Measurements from ENCODE around the gene NOL6. TPM values are rescaled to one million over a fixed set of nuclear protein-coding genes. Genes with fewer than 3 reads are reported as not detected.

Gene NOL6
- polyA plus RNA-seq, 1 experiment: 39.4 TPM

DNA sequence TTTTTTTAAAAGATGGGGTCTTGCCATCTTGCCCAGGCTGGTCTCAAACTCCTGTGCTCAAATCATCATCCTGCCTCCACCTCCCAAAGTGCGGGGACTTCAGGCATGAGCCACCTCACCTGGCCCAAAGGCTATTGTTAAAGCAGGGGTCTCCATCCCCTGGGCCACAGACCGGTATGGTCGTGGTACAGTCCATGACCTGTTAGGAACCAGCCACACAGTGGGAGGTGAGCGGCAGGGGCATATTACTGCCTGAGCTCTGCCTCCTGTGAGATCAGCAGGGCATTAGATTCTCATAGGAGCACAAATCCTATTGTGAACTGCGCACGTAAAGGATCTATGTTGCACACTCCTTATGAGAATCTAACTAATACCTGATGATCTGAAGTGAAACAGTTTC, 7.3 kb upstream of the NOL6 start:
- no peaks in the 10 kb centered on the region for H3K27me3 ChIP-seq (ENCODE audit: control insufficient read depth, insufficient read depth, low read length)
- H3K4me3 ChIP-seq (ENCODE audit: low read depth, low read length): no peak overlapping the region
- no peaks in the 10 kb centered on the region for H3K36me3 ChIP-seq (ENCODE audit: control insufficient read depth, insufficient read depth, low read length)
- TF ChIP-seq, protein P1, sequence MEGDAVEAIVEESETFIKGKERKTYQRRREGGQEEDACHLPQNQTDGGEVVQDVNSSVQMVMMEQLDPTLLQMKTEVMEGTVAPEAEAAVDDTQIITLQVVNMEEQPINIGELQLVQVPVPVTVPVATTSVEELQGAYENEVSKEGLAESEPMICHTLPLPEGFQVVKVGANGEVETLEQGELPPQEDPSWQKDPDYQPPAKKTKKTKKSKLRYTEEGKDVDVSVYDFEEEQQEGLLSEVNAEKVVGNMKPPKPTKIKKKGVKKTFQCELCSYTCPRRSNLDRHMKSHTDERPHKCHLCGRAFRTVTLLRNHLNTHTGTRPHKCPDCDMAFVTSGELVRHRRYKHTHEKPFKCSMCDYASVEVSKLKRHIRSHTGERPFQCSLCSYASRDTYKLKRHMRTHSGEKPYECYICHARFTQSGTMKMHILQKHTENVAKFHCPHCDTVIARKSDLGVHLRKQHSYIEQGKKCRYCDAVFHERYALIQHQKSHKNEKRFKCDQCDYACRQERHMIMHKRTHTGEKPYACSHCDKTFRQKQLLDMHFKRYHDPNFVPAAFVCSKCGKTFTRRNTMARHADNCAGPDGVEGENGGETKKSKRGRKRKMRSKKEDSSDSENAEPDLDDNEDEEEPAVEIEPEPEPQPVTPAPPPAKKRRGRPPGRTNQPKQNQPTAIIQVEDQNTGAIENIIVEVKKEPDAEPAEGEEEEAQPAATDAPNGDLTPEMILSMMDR (IDR thresholded peaks at IDR 0.05; ENCODE audit: insufficient read depth, low read depth, low read length): no peak
- CTCF ChIA-PET: interaction anchor here (0.6 kb wide), 1 partner anchor 14 kb away, joined by 3 read pairs; no protein-coding TSS in a partner anchor
- POLR2A ChIA-PET: no interaction called here
- no peak for DNase-seq (ENCODE audit: low read depth)

GRCh38 chr9:33480106-33480505, 6.4 kb upstream of the NOL6 start:
- TF ChIP-seq, protein P1 (IDR thresholded peaks at IDR 0.05; ENCODE audit: insufficient read depth, low read depth, low read length): no peak
- no peak for DNase-seq (ENCODE audit: low read depth)
- H3K27me3 ChIP-seq (ENCODE audit: control insufficient read depth, insufficient read depth, low read length): no peaks in the 10 kb centered on the region
- ChIA-PET CTCF (interaction anchor here (0.6 kb wide), 1 partner anchor 14 kb away, joined by 3 read pairs; no protein-coding TSS in a partner anchor), POLR2A (no interaction called here)
- H3K36me3 ChIP-seq (ENCODE audit: control insufficient read depth, insufficient read depth, low read length): no peaks in the 10 kb centered on the region
- no peak overlapping the region for H3K4me3 ChIP-seq (ENCODE audit: low read depth, low read length)

- Histone ChIP-seq H3K36me3 (ENCODE audit: control insufficient read depth, insufficient read depth, low read length) (no peaks in the 10 kb centered on the region; the same call in 1 of the 2 replicates), H3K4me3 (ENCODE audit: low read depth, low read length) (no peak overlapping the region), H3K27me3 (ENCODE audit: control insufficient read depth, insufficient read depth, low read length) (no peaks in the 10 kb centered on the region)
- CTCF ChIA-PET: interaction anchor here (1.5 kb wide), 1 partner anchor 11 kb away, joined by 3 read pairs; no protein-coding TSS in a partner anchor
- TF ChIP-seq, protein P1 (IDR thresholded peaks at IDR 0.05; ENCODE audit: insufficient read depth, low read depth, low read length): no peak
- no peak for DNase-seq (ENCODE audit: low read depth)
- POLR2A ChIA-PET: no interaction called here
These were observed 2.8 kb upstream of the NOL6 start for GRCh38 chr9:33476503-33476902.

DNA sequence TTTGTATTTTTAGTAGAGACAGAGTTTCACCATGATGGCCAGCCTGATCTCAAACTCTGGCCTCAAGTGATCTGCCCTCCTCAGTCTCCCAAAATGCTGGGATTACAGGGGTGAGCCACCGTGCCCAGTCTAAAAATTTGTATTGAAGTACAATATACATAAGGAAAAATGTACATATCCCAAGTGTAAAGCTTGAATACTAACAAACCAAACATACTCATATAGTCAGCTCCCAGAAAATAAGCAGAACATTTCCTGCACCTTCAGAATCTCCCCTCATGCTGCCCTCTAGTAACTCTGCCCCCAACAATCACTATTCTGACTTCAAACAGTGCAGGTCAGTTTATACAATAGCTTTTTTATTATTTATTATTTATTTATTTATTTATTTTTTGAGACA, 1.6 kb upstream of the NOL6 start:
- H3K4me3 ChIP-seq (ENCODE audit: low read depth, low read length): no peak overlapping the region
- no peaks in the 10 kb centered on the region for H3K27me3 ChIP-seq (ENCODE audit: control insufficient read depth, insufficient read depth, low read length)
- DNase-seq (ENCODE audit: low read depth): no peak
- H3K36me3 ChIP-seq (ENCODE audit: control insufficient read depth, insufficient read depth, low read length): peaks cover 3% of the 10 kb centered on the region; the same call in 1 of the 2 replicates
- TF ChIP-seq, protein P1 (IDR thresholded peaks at IDR 0.05; ENCODE audit: insufficient read depth, low read depth, low read length): no peak
- CTCF ChIA-PET: interaction anchor here (0.7 to 1.6 kb wide), 3 partner anchors 9 to 148 kb away, joined by 3 to 8 read pairs (median 3); no protein-coding TSS in a partner anchor
- POLR2A ChIA-PET: no interaction called here

DNA sequence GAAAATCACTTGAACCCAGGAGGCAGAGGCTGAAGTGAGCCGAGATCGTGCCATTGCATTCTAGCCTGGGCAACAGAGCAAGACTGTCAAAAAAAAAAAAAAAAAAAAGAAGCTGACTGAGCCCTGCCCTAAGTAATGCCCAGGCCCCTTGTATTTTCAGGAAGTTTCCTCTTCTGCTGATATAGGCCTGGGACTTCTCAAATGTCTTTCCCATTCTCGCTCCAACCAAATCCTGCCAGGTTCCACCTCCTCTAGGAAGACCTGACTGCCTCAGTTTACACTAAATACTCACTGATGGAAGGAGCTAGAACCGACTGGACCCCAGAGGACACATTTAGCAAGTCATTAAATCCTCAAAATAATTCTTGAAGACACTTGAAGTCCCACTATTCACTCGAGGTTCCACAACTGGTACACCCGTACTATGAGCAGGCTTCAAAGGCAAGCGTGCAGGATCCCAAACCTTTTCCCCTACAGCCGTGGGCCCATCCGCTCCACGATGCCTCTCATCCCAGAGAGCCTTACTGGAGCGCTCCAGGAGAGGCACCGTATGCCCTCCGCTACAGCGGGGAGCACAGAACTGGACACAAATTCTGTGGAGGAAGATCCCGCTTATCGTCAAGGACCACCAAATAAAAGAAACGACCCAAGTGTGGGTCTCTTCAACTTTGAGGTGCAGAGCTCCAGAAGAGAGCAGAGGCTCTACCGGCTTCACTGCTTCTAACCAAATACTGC, 676 bp downstream of the NOL6 start:
- Histone ChIP-seq H3K27me3 (ENCODE audit: control insufficient read depth, insufficient read depth, low read length) (no peaks in the 10 kb centered on the region), H3K36me3 (ENCODE audit: control insufficient read depth, insufficient read depth, low read length) (peaks cover 22% of the 10 kb centered on the region), H3K4me3 (ENCODE audit: low read depth, low read length) (peak overlapping the region; percentile 86)
- POLR2A ChIA-PET: interaction anchor here (0.7 kb wide), 1 partner anchor 91 kb away, joined by 5 read pairs; no protein-coding TSS in a partner anchor
- no peak for DNase-seq (ENCODE audit: low read depth)
- CTCF ChIA-PET: interaction anchor here (0.7 to 3.1 kb wide), 11 partner anchors 8 to 250 kb away, joined by 3 to 18 read pairs (median 7); partner anchors contain the start of gene AQP7
- TF ChIP-seq, protein P1 (IDR thresholded peaks at IDR 0.05; ENCODE audit: insufficient read depth, low read depth, low read length): no peak

Data from BJ (cell line).